HFF-Myc (cell line): ENCODE data around the gene LRRC4C.

Experiments used
- DNase-seq: peaks from one replicate; pipeline ENCODE4 v3.0.0-alpha.2; 2011; ENCODE audit warnings: low read depth; ENCODE audit errors: extremely low read depth
- H3K4me3 ChIP-seq: replicated peaks from 2 replicates; pipeline ENCODE4 v1.5.1; 2011; ENCODE audit warnings: low read depth, mild to moderate bottlenecking, control low read depth, low read length
- TF ChIP-seq, protein P1 (sequence below): IDR thresholded peaks from 2 replicates; pipeline ENCODE4 v1.5.1; 2012; ENCODE audit warnings: mild to moderate bottlenecking, low read depth, low read length, control low read depth; ENCODE audit errors: missing control alignments

The LRRC4C gene

GRCh38 chr11:40227730-40228129 lies 1231.7 kb downstream of the LRRC4C start:
- DNase-seq, result no peak
- TF ChIP-seq, protein P1, sequence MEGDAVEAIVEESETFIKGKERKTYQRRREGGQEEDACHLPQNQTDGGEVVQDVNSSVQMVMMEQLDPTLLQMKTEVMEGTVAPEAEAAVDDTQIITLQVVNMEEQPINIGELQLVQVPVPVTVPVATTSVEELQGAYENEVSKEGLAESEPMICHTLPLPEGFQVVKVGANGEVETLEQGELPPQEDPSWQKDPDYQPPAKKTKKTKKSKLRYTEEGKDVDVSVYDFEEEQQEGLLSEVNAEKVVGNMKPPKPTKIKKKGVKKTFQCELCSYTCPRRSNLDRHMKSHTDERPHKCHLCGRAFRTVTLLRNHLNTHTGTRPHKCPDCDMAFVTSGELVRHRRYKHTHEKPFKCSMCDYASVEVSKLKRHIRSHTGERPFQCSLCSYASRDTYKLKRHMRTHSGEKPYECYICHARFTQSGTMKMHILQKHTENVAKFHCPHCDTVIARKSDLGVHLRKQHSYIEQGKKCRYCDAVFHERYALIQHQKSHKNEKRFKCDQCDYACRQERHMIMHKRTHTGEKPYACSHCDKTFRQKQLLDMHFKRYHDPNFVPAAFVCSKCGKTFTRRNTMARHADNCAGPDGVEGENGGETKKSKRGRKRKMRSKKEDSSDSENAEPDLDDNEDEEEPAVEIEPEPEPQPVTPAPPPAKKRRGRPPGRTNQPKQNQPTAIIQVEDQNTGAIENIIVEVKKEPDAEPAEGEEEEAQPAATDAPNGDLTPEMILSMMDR, result no peak
- H3K4me3 ChIP-seq, result no peak overlapping the region

GRCh38 chr11:40226654-40227053 lies 1232.8 kb downstream of the LRRC4C start:
- H3K4me3 ChIP-seq, result no peak overlapping the region
- DNase-seq, result no peak
- TF ChIP-seq, protein P1, result no peak

DNA sequence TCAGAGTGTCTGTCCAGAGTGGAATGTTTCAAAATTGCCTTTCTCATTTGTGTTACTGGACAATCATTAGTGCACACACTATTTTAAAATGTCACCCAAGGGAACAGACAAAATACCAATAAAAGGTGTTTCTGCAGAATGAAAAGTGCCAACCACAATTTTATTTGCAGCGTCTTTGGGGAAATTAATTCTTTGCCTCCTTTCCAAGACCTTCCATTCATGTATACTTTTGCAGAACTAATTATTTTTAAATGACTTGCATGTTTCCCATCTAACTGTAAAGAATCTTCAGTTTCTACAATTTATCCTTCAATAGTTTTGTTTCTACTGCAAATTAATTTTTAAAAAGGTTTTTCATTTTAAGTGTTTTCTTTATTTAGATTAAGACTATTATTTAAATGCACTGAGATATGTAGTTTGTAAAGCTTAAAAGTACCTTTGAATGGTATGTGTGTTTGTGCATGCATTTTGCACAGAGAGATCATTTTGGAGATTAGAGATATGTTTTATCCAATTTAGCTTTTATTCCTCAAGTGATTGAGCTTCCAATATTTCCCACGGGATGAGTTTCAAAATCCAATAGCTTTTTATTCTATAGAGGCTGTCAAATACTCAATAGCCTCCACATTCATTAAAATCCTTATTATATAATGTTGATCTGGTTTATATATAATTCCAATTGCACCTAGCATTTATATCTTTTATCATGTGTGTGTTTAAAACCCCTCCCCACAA lies 1235.7 kb downstream of the LRRC4C start:
- H3K4me3 ChIP-seq, result no peak overlapping the region
- TF ChIP-seq, protein P1, result no peak

DNA sequence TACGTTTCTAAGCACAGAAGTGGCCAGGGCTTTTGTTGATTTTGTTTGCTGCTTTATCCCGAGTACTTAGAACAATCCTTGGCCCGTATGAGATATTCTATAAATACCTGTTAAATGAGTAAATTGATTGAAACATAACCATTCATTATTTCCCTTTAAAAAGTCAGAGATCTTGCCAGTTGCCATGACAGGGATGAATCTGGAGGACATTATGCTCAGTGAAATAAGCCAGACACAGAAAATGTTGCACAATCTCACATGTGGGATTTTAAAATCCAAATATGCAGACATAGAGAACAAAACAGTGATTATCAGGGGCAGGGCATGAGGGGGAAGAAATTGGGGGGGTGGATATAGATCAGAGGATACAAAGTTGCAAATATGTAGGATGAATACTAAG lies 1240.1 kb downstream of the LRRC4C start:
- TF ChIP-seq, protein P1, result no peak
- no peak for DNase-seq
- H3K4me3 ChIP-seq, result no peak overlapping the region

More for the DNA sequence above, 1235.7 kb downstream of the LRRC4C start:
- no peak for DNase-seq

GRCh38 chr11:40215556-40215955 lies 1243.9 kb downstream of the LRRC4C start:
- no peak for DNase-seq
- TF ChIP-seq, protein P1, result no peak
- no peak overlapping the region for H3K4me3 ChIP-seq

GRCh38 chr11:40207416-40207815 lies 1252.0 kb downstream of the LRRC4C start:
- H3K4me3 ChIP-seq, result no peak overlapping the region
- TF ChIP-seq, protein P1, result no peak
- DNase-seq, result no peak

DNA sequence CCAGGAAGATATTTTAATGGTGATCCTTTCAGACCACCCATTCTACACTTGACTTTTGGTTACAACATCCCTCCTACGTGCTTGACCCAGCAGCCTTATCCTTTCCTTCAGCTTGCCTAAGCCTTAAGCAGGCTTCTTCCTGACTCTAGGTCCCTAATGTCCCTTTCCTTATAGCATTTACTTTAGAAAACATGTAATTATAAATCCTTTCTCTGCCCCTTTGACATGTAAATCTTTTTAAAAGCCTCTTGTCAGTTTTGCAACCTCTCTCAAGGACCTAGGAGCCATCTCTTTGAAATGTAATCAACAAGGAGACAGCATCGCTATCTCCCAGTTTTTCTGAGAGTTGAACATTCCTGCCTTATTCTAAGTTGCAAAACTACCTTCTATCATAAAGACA lies 1255.2 kb downstream of the LRRC4C start:
- TF ChIP-seq, protein P1, result no peak
- H3K4me3 ChIP-seq, result no peak overlapping the region
- DNase-seq, result no peak
